Ecto neural progenitor cell (in vitro differentiated cells): ENCODE measurements around the gene MLIP.
"Not testable (repeated sequence)": the region's sequence is repeated elsewhere in the genome, so short reads cannot be mapped to it uniquely, and the experiment has no call there.

ENCODE experiments used
- DNase-seq: peaks from one replicate; pipeline ENCODE4 v3.0.0-alpha.2; 2018; ENCODE audit warnings: low spot score

MLIP gene

GRCh38 chr6:54217018-54217417 is 105.8 kb downstream of the MLIP start:
- DNase-seq: no peak

- no peak for DNase-seq
These were observed 111.0 kb downstream of the MLIP start for GRCh38 chr6:54222217-54222616.

DNA sequence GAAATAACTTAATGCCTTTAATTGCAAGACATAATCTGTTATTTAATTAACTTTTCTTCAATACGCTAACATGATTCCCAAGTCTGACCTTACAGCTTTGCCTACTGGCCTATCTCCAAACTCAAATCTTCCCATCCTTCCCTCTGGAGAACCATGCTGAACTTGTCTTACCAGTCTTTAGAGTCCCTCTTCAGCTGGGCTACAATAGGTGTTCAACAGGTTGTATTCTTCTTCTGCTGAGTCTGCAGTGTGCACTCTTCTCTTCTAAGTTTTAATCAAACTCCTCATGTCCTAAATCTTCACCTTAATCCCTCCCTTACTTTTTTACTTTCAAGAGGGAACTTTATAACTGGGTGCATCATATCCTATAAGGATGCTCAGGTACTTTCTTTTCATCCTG is 121.5 kb downstream of the MLIP start:
- DNase-seq: no peak

DNA sequence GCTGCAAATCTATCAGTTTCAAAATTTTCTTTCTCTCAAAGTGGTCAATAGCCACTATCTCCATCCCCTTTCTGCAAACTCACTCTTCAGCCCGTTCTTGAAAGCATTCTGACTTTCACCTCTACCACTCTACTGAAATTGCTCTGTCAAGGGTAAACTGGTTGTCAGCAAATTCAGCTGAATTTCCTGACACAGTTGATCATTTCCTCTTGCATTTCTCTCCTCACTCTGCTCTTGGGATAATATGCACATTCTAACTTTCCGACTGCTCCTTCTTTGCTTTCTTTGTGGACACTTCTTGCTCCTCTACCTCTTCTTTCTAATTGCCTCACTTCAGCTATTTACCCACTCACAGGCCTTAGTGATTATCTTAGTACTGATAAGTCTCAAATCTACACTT is 123.3 kb downstream of the MLIP start:
- DNase-seq: no peak

DNA sequence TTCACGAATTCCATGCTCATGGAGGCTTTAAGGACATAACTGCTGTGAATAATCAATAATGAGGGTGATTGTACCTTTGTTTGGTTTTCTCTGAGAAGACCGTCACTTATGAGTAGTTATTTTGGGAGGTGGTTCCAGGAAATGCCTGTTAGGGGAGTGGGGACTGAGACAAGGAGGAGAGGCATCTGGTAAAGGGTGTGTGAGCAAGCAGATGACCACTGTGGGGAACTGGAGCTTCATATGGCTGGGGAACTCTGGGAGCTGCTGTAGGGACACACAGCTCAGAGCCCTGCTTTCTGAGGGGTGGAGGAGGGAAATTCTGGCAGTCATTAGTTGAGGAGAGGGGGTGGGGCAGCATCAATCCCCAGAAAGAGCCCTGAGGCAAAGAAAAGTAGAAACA is 125.7 kb downstream of the MLIP start:
- DNase-seq: no peak

- no peak for DNase-seq
These were observed 127.2 kb downstream of the MLIP start for GRCh38 chr6:54238396-54238795.

DNA sequence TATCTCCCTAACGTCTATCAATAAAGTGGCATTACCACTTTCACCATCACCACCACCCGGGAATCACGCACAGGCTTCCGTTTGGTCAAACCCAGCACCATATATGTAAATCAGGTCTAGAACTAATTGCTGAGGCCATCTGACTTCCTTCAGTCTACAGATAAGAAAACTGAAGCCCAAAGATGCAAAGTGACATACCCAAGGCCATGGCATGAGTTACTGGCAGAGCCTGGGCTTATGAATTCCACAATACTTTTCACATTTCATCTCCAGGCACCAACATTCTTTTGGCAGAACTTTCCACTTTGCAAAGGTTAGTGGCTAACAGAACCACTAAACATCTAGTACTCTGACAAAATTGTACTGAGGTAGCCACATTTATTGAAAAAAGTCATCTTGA is 132.5 kb downstream of the MLIP start:
- no peak for DNase-seq

DNA sequence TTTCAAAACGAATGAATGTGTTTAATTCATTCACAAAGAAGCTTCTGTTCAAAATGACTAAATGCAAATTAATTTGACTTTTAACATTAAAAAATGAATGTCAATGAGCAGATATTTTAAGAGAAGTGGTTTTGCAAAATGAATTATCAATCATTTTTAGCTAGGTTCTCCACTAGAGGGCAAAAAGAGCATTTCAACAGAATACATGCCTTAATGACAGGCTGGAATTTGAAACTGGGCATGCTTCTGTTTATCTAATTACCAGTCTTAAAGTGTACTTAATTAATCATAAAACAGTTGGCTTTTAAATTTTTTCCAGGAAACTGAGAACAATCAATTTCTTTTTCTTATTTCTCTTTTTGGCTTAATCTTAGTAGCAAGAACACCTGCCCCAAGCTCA is 133.2 kb downstream of the MLIP start:
- DNase-seq: no peak

GRCh38 chr6:54245265-54245664 is 134.0 kb downstream of the MLIP start:
- DNase-seq: no peak

GRCh38 chr6:54248319-54248718 is 137.1 kb downstream of the MLIP start:
- no peak for DNase-seq

DNA sequence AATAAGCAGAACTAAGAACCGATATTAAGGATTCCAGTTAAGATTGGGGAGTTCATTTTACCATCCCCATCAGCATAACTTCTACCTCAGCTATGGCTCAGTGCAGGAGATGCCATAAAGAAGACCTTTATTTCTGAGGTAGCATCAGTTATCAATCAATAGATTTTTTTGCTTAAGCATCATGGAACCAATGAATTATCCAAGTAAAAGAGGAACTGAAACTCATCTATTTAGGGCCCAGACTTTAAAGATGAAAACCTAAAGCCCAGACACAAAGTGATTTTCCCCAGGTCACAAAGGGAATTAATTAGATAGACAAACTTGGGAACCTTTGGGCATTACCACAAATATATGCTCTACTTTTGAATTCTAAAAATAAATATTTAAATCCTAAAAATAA is 137.8 kb downstream of the MLIP start:
- DNase-seq: no peak

DNA sequence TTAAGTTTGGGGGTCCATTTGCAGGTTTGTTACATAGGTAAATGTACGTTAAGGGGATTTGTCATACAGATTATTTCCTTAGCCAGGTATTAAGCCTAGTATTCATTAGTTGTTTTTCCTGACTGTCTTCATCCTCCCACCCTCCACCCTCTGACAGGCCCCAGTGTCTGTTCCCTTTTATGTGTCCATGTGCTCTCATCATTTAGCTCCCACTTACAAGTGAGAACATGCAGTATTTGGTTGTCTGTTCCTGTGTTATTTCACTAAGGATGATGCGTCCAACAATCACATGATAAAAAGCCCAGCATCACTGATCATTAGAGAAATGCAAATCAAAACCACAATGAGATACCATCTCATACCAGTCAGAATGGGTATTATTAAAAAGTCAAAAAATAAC is 138.6 kb downstream of the MLIP start:
- DNase-seq: not testable (repeated sequence)

GRCh38 chr6:54252496-54252895 is 141.3 kb downstream of the MLIP start:
- no peak for DNase-seq

- DNase-seq: no peak
These were observed 141.7 kb downstream of the MLIP start for GRCh38 chr6:54252916-54253315.

GRCh38 chr6:54254886-54255285 is 143.6 kb downstream of the MLIP start:
- DNase-seq: no peak

- no peak for DNase-seq
These were observed 144.6 kb downstream of the MLIP start for GRCh38 chr6:54255886-54256285.

DNA sequence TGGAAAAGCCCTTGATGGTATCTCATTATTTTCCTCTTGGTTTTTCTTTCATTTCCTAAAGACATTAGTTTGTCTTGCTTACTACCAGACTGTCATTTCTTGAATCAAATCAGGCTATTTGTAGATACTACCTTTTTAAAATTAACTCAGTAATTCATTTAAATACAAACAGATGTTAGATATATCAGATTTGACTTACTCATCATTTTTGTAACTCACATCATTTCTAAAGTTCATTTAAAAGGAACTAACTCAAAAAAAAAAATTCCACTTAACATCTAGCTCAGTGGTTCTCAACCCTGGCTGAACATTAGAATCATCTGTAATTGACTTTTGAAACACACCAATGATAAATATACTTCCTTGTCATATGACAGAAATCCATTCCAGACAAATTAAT is 148.8 kb downstream of the MLIP start:
- no peak for DNase-seq

GRCh38 chr6:54262499-54262898 is 151.3 kb downstream of the MLIP start:
- no peak for DNase-seq

DNA sequence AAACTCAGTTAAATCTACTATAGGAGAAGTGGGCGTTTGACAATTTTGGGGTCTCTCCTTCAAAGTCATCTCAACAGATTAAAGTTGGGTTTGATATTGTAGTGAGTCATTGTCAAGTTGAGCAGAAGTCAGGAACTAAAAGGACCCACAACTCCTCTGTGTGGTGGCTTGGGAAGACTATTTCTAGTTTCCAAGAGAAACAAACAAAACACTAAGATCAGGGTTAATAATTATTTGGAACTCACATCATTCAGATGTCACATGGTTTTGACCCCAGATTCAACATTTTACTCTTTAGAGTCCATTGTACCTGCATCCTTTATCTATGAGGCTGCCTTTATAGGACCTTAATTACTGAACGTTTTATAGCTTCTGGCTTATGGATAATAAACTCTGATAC is 151.7 kb downstream of the MLIP start:
- no peak for DNase-seq

DNA sequence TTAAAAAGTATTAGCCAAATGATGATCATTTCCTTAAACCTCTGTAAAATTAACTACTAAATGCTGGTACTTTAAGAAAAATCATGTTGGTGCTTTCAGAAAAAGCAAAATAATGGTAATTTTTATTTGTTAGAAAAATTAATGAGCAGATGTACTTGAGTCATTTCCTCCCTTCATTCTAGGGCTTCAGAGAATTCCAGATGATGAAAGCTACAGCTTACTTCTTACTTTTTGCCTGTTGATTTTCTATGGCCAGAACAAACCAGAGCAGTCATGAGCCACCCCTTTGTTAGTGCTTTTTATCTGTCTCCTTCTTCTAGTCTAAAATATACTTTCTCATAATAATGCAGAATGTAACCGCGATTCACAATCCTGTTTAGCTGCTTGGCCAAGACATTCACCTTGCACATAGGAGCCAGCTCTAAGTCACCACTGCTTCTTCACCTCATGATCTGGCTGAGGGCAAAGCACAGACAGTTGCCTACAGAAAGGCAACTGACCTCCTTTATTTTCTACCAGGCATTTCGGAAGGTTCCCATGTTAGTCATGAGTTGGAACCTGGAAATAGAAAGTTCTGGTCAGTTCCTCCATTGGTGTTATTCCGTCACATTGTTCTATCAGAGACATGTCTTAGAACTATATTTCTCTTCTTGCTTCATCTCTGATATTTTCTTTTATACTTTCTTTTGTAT is 153.5 kb downstream of the MLIP start:
- DNase-seq: no peak

DNA sequence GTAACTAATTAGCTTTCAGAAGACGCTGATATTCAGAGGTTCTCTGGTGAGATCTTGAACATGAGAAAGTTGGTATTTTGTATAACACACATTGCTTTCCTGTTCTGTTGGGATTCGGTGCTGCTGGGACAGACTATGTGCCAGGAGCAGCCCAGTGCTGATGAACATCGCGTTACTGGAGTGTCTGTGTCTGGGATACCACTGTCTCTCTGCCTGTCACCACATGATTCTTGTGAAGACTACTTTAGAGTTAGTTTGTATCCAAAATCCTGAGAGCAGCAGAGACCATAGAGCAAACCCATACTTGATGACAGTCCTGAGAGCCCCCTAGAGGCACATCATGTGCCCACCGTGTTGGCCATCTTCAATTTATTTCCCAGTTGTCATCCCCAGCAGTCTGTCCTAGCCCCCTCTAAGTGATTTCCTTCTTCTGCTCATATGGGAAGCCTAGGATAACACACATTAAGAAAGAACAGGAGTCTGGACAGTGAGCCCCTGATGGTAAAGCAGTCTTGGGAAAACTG is 155.2 kb downstream of the MLIP start:
- no peak for DNase-seq

GRCh38 chr6:54267798-54268197 is 156.6 kb downstream of the MLIP start:
- no peak for DNase-seq

DNA sequence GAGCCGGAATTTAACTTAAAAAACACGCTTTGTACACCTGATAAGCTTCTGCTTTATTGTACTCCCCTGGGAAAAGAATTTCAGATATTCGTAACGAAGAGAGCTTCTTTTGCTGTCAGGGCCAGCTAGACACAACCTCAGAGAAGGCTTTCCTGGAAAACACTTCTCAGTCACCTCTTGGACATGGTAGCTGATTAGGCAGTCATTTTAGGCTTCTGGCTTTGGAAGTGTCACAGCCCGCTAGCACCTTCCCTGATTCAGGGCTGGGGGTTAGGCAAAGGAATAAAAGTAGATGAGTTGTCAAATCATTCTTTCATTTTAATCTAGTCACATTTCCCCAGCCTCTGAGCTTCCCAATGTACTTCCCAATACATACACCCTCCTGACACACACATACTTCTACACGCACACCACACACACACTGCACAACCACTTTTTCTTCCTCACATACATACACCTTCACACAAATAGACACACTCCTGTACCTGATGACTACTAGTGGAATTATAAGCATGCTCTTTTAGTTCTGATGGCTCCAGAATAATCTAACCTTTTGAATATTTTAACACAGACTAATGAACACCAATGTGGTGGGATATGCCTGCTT is 162.1 kb downstream of the MLIP start:
- DNase-seq: no peak

GRCh38 chr6:54274383-54274782 is 163.1 kb downstream of the MLIP start:
- DNase-seq: no peak
